Dedifferentiated amniotic fluid mesenchymal stem cell (primary cell): ENCODE data around the gene MCF2L2.

Experiments used
- DNase-seq: peaks from one replicate; pipeline ENCODE4 v3.0.0-alpha.2; 2016; ENCODE audit errors: extremely low spot score

MCF2L2 gene

DNA sequence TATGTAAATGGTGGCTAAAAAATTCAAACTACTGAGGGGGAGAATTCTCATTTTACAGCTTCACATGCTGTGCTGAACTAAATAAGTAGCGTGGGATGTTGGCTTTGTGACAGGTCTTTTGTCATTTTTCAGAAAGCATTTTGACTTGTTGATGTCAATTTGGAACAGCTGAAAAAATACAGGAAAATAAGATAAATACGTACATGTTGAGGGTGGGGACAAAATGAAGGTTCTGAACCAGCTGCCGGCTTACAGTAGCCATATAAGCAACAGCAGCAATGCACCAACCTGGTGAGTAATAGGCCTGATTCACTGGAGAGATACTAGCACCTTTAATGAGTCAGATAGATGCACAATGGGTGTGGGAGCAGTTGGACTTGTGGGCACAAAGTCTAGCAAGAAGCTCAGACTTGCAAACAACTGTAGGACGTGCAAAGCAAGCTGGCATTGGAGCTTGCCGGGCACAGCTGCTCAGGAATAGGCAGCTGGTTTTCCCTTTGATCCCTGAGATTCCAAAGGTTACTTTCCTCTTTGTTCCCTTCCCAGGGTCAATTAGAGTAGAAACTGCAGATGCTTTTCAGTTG lies 162.5 kb downstream of the MCF2L2 start:
- no peak for DNase-seq

DNA sequence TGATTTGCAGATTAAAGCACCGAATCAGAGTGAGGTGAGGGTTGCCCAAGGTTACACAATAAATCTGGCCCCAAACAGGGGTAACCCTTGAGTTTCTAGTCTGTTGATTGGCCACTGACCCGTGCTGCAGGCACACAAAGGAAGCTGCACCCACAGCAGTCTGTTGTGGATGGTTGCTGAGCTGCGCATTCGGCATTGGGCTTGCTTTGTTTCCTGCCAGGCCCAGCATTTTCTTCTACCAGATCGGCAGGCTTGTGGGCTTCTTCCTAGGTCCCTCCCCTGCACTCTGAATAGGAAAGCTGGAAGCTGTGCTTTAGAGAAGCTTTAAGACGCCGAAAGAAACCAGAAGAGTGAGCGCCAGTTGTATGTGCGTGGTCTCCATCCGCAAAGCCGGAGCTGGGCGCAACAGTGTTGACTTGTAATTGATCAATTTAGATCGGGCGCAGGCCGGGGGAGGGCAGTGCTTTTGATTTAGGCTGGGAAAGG lies 163.2 kb downstream of the MCF2L2 start:
- DNase-seq = no peak

DNA sequence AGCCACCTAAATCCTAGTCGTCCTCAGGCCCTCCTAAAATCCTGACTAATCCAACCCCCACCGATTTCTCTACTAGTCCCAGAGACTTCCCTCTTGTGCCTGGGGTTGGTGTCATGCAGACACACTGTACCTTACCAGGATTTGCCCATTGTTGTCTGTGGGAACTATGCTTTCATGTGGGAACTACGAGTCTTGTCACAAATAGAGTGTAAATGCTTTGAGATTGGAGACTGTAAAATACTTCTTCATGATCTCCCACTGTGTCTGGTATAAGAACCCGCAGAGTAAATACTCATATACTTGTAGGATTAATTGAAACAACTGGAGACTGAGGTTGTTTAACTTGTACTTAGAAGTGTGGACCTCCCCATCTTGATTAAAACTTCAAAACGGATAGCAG lies 164.2 kb downstream of the MCF2L2 start:
- DNase-seq = no peak

DNA sequence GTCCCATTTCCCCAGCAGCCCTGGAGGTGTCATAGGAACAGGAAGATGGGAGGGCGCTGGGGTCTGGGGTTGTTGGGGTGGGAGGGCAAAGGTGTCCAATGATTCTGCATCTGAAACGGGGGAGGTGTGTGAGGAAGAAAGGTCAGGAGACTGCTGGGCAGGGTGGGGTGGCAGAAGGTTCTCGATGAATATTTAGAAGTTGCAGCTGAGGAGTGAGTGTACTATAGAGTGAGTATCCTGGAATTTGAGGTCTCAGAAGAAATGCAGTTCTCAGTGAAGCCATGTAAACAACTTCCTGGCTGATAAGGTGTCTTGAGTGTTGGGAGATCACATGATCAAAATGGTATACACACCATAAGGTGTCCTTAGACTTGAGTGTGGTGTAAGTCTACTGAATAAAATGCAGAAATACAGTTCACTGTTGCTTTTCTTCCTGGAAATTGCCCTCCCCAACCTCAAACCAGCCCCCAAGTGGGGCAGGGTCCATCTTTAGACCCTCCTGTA lies 165.5 kb downstream of the MCF2L2 start:
- DNase-seq = no peak

DNA sequence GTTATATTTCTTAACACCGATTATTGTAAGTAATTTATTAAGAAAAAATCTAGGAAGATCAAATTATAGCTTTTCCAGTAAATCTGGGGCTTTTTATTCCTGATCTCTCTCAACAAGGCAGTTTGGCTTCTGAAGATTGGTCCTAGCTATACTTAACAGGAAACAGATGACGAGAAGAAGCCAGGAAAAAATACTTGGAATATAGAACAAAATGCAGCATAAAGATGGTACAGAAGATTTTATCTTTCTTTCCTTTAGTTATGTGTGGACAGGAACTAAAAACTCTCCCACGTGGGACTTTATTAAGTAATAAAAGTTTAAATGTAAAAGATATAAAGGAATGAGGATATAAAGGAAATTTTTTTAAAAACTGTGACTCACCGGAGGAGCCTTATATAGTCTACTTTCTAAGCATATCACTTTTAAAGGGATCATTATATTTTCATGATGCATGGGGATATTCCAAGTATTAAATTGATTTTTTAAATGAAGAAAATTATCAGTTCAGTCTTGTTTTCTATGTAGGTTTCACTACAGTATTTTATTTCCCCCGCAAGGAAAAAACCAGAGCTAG lies 167.2 kb downstream of the MCF2L2 start:
- DNase-seq = no peak

DNA sequence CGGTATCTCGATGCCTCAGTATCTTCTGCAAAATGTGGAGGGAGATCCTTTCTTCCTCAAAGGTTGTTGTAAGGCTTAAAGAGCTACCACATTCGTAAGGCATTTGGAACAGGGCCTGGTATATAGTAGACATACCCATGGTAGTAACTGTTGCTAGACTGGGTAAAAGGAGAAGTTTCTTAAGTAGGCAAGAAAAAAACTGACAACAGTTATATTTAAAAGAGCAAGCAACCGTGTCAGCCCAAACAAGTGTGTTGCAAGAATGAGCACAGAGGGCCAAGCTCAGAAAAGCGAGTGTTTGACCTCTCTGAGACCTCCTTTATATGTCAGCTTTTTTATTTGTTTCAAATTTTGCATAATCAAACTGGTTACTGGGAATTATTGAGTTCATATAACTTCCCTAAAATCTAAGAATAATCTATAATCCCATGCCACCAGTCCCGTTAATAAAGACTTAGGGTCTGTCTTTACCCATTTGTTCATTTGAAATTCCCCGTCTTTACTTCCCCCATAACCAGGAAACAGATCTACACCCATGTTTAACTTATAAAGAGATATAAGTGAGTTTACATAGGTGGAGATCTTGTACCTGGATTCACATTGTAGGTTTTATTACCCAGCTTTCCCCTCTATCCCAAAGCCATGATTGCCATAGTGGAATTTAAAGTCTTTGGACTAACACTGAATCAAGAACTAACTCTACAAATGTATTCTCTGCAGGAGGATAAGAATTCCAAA lies 168.1 kb downstream of the MCF2L2 start:
- DNase-seq = no peak

DNA sequence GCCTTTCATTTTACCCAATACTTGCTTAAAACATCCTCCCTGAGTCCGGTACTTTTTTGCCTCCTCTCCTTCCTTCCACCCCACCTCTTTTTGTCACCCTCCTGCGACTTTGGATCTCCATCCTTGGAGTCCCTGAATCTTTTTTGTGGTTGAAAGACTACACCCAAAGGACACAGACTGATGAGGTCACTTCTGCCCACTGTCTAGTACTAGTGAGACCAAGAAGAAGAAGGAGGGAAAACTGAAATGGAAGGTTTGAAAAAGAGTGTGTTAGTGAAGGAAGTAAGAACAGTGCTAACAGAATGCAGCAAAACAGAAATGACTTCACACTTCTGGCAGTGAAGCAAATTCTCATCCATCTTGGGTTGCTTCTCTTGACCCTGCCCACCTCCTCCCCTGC lies 168.8 kb downstream of the MCF2L2 start:
- no peak for DNase-seq

DNA sequence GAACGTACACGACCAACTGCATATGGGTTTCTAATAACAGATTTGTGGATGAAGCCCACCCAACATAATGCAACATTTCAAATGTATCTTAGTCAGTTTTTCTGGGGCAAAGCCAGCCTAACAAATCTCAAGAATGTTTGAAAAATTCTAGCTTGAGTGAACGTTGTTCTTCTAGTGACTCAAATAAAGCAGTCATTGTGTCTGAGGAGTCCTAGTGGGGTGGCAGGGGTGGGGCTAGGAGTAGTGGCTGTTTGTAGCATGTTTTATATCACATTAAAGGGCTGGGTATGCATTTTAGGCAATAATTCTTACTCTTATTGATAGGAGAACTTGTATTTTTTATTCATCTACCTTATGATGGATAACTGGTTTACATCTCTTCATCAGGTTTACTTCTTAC lies 169.3 kb downstream of the MCF2L2 start:
- no peak for DNase-seq

DNA sequence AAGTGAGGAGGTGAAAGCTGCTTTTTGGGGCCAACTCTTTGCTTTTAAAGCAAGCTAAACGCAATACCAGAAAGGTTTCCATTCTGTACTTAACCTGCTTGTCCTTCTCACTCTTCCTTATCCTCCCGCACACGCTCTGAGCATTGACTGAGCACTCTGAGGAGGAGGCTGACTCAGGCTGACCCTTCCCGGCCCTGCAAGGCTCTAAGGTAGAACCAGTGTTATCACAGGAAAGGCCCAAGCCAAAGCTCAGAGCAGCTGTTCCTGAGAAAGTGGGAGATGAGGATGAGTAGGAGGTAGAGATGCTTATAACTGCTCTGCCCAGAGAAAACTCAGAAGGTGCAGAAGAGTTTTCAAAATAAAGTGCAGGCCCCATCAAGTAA lies 173.1 kb downstream of the MCF2L2 start:
- no peak for DNase-seq

DNA sequence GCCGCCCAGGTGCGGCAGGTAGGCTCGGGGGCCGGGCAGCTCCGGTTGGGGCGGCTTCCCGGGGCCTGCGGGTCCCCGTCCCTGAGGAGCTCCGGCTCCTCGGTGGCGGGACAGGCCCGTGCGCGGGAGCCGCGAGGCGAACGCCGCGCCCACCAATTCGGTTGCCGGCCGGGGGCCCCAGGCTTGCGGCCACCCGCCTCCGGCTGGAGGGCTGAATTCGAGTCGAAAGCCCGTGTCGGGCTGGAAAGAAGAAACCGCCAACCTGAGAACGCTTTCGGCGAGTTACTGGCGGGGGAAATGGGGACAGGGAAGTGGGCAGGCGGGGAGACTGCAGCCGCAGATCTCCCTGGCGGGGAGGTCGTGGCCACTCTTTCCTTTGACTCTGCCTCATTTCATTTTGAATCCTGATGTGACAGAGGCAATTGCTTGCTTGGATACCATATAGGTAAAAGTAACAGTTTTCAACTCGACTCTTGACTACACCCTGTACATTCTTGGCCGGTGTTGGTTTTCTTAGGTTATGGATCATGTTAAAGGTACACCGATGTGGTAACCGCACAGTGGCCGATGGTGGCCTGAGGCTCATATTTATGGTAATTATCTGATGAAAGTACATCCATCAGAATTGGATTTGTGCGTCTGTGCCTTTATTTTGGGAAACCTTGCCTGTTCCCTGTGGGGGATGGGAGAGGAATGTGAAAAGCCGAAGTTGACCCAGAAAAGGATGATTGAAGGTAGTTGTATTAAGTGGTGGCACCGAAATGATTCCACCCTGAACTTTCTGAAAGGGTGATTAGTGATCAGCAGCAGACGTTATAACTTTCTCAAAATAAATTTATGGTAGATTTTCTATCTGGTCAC lies 173.7 kb downstream of the MCF2L2 start:
- DNase-seq = no peak

DNA sequence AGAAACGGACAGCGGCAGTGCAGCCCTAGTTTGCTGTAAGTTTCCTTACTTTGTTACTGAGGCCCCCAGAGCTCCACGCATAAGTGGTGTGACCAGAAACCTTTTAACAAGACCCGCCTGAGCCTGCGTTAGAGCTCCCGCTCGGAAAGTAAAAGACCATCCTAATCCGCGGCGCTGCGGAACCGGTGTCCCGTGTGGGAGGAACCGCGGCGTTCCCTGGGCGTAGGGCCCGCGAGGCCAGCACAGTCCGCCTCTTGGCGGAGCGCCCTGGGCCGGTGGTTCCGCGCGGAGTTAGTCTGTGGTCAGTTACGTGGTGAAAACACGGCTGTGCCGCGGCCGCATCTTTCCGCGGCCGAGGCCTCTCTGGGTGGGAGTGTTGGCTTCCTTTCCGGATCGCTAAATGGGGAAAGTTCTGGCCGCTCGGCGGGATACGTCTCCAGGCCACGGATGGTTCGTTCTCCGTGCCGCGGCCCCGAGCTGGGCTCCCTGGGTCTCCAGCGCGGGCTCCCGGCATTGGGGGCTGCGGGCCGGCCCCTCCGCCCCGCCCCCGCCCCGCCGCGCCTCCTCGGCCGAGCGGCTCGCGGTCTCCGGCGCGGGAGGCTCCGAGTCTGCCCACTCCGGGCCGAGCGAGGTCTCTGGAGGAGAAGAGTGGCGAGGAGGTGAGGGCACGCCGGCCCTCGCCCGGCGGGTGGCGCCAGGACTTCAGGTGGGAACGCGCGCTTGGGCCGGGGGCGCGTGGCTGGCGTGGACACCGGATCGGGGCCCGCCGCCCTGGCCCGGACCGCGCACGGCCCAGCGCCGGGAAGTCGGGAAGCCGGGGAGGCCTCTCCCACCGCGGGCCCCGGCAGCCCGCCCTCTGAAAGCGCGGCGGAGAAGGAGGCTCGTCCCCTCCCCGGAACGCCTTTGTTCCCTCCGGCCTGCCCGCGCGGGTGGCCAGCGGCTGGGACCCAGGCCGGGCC lies 174.6 kb downstream of the MCF2L2 start:
- peak; percentile 39 for DNase-seq

DNA sequence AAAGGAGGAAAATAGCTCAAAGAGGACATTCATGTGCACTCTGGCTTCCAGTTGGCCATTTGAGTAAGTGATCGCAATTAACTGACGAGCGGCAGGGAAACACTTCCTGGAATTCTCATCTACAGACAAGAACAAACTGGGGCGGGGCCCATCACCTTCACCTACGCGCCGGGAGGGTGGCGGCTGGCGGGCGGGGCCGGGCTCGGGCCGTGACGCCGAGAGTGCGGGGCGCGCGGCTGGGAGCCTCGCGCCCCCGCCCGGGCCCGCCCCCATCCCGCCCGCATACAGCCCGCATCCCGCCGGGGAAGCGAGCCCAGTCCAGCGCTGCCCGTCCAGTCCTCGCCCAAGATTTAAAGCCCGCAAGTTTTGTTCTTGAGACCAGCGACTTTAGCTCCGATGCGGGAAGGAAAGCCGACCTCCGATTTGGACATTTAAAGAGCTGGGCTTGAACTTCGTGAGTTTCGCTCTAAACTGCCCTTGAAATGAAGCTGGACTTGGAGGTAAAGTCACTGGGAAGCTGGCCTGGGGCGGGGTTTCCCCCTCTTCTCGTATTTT lies 175.4 kb downstream of the MCF2L2 start, which contains the start of gene B3GNT5:
TSS of gene B3GNT5 (plus strand) at position 281 of the 555 bp plus-strand sequence. CDS start 16,546 bp downstream, outside the sequence.
- no peak for DNase-seq

DNA sequence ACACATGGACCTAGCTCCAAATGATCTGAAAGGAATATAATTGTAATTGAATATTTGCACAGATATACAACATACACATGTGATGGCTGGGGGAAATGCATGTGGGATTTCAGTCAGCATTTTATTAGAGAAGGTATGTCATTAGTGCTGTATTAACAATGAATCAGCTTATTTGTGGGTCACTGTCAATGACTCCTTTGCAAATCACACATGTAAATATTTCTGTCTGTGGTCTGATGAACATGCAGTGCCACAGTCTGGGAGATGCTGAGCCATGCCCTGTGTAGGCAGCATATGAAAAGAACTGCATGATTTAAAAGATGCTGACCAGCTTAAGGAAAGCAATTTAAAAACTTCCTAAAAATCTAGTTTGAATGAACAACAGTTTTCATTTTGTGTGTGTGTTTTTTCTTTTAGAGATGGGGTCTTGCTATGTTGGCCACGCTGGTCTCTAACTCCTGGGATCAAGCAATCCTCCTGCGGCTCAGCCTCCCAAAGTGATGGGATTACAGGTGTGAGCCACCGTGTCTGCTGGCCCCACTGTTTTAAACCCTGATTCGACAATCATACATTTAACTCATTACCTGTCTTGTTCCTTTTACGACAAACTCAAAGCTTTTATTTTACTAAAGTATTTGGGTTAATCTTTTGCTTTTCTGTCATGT lies 176.2 kb downstream of the MCF2L2 start:
- no peak for DNase-seq

DNA sequence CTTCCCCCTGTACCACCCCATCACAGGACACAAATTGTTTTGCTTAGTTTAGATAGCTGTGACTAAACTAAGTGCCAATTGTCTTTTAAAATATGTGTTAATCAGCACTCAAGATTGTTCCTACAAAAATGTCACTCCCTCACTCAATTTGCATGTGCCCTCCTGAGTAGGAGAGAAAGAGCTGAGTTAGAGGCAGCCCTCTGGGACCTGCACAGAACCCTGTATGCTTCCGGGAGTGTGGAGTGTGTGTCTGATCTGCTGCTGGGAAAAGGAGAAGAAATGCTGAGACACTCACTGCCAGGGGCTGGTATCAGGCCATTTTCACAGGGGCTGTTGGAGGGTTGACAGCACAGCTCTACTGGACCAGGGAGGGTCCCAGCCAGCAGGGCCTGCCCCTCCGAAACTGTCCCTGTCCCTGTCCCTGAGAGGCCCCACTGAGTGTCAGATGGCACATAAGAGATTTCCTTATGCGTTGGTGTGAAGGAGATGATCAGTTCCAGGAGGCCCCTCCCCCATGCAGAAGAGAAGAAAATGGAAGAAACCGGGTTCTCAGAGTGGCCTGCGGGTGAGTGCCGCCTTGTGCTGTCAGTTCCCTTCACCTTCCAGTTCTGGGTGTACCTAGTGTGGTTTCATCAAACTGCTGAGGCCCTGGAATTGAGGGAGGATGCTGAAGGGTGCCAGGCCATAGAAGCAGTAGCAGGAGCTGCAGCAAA lies 179.3 kb downstream of the MCF2L2 start:
- DNase-seq = no peak

DNA sequence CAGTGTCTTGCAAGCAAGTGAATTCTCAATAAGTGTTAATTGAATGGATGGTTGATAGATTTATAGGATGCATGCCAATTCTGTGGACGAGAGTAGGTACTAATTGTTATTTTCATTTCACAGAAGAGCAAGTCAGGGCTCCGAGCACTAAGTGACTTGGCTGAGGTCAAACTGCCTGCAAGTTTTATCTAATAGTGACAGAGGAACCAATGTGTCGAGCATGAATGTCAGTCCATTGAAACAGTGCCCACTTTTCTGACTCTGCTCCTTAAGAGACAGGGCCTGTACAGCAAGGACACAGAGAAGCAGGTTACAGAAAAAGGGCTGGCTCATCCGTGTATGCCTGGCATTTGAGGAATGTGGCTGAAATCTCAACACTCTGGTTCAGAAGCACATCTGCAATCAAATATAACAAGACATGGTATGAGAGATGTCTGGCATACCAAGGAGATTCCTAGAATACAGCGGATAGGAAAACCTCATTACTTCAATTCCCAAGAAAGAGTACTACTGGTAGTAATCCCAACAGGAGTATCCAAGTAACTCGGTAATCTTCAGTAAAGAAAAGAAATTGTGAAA lies 181.3 kb downstream of the MCF2L2 start:
- no peak for DNase-seq

DNA sequence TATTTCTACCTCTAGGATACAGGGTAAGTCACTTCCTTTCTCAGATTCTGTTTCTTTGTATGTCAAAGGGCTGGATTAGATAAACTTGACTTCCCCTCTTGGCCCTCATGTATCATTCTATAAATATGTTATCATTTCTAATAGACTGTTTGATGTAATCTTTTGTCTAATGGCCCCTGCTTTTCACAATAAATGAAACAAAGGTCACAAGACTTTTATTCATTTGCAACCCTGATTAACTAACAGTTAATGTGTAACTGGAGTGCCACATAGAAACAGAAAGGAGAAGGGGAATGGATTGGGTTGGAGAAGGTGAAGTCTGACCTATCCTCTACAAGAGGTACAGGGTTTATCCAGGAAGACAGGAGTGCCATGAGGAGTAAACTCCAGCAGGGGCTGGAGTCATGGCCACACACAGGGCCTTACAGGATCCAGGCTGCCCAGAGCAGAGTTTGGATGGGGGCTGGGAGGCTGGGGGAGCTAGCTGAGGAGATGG lies 183.4 kb downstream of the MCF2L2 start:
- no peak for DNase-seq

DNA sequence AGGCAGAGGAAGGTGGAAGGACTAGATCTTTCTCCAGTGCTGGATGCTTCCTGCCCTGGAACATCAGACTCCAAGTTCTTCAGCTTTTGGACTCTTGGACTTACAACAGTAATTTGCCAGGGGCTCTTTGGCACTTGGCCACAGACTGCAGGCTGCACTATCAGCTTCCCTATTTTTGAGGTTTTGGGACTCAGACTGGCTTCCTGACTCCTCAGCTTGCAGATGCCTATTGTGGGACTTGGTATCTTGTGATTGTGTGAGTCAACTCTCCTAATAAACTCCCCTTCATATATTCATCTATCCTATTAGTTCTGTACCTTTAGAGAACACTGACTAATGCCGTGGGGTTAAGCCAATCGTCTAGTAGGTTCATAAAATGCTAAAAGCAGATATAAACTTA lies 184.2 kb downstream of the MCF2L2 start:
- no peak for DNase-seq

DNA sequence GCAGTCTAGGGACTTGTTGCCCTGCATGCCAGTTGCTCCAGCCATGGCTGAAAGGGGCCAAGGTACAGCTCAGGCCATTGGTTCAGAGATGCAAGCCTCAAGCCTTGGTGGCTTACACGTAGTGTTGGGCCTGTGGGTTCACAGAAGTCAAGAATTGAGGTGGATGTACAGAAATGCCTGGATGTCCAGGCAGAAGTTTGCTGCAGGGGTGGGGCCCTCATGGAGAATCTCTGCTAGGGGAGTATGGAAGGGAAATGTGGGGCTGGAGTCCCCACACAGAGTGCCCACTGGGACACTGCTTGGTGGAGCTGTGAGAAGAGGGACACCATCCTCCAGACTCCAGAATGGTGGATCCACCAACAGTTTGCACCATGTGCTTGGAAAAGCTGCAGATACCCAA lies 186.0 kb downstream of the MCF2L2 start:
- no peak for DNase-seq

DNA sequence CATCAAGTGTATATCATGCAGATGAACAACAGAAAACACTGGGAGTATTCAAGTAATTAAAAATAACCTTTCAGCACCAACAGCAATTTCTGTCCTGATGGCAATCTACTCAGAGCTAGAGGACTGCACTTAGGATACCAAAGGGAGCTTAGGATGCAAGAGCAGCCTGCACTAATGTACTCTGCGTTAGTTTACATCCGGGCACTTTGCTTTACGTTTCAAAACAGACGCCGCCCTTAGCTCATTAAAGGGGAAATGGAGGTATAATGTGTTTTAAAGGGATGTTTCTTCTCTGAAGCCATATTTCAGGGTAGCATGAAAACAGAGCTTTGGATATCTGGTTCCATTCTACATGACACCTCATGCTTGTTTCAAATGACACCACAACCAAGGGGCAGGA lies 189.4 kb downstream of the MCF2L2 start:
- DNase-seq = no peak
